ENCODE data around the gene LRRC7.

LRRC7 gene

DNA sequence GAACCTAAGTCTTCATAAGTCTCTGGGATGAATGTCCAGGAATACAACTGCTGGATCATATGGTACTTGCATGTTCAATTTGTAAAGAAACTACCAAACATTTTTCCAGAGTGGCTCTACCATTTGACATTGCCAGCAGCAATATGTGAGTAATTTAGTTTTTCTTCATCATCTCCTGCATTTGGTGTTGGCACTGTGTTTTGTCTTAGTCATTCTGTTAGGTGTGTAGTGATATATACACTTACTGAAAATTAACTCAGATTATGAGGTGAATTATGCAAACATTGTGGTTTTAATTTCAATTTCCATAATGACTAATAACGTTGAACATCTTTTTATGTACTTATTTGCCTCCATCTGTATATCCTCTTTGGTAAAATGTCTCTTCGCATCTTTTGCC is 499.0 kb downstream of the LRRC7 start:
- no peak for DNase-seq (ENCODE audit: low read depth)
- TF ChIP-seq, protein P1, sequence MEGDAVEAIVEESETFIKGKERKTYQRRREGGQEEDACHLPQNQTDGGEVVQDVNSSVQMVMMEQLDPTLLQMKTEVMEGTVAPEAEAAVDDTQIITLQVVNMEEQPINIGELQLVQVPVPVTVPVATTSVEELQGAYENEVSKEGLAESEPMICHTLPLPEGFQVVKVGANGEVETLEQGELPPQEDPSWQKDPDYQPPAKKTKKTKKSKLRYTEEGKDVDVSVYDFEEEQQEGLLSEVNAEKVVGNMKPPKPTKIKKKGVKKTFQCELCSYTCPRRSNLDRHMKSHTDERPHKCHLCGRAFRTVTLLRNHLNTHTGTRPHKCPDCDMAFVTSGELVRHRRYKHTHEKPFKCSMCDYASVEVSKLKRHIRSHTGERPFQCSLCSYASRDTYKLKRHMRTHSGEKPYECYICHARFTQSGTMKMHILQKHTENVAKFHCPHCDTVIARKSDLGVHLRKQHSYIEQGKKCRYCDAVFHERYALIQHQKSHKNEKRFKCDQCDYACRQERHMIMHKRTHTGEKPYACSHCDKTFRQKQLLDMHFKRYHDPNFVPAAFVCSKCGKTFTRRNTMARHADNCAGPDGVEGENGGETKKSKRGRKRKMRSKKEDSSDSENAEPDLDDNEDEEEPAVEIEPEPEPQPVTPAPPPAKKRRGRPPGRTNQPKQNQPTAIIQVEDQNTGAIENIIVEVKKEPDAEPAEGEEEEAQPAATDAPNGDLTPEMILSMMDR (IDR thresholded peaks at IDR 0.05; ENCODE audit: low read depth, low read length, missing control alignments): no peak
- in situ Hi-C loops (cut with HindIII; ENCODE audit: low sequenced_read_pairs): no loop called here
- H3K4me3 ChIP-seq (ENCODE audit: low read depth, low read length): no peak overlapping the region

DNA sequence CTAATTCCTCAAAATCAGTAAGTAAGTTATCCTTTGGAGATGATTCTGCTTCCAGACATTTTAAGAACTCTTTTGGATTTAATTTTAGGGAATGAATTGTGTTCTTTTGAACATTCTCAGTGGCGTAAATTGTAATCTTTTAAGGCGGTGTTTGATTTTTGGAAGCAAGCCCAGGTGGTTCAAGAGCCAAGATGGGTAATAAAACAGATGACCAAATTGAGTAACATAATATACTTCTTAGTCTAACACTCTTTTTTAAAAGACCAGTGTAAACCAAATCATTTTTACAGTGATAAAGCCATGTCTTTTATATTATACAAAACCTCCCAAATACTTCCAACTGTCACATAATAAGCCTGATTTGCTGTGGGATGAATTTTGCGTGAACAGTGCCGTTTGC is 503.9 kb downstream of the LRRC7 start:
- peak; percentile 56 for DNase-seq (ENCODE audit: low read depth)
- in situ Hi-C loops (cut with HindIII; ENCODE audit: low sequenced_read_pairs): no loop called here
- TF ChIP-seq, protein P1 (IDR thresholded peaks at IDR 0.05; ENCODE audit: low read depth, low read length, missing control alignments): no peak
- no peak overlapping the region for H3K4me3 ChIP-seq (ENCODE audit: low read depth, low read length)

DNA sequence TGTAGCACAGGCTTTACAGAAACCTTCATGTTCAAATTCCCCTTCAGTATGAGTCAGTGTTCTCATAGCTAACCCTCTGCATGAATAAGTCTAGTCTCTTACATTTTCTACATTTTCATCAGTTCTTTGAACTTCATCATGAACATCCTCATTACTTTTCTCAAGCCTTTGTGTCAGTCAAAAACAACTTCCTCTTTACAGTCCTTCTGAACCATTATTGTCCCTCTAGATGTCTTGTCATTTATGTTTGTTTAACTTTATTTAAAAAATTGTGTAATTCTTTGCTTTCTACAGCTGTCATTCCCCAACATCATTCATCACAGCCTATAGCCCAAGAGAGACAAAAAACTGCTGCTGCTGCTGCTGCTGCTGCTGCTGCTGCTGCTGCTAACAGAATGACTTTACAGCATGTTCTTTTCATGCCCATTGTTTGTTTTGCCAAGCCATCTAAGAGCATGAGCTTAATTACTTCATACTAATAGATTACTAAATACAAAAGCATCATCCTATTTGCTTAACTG is 504.6 kb downstream of the LRRC7 start:
- in situ Hi-C loops (cut with HindIII; ENCODE audit: low sequenced_read_pairs): no loop called here
- TF ChIP-seq, protein P1 (IDR thresholded peaks at IDR 0.05; ENCODE audit: low read depth, low read length, missing control alignments): no peak
- no peak overlapping the region for H3K4me3 ChIP-seq (ENCODE audit: low read depth, low read length)
- peak; percentile 23 for DNase-seq (ENCODE audit: low read depth)

DNA sequence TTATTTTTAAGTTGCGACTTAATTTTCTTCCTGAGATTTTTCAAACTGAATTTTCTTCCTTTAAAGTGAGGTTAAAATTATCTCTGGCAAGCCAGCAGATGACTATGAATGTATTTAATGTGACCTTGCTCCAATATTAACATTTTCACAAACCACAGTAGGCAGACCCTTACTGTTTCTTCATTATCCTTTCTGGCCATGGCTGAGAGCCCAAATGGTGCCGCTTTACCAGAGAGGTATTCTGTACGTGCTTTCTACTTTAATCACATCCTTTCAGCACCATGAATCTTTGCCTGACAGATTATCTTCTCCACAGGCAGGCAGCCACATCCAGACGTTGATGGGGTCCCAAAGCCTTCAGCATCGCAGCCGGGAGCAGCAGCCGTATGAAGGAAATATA is 508.0 kb downstream of the LRRC7 start:
- no peak overlapping the region for H3K4me3 ChIP-seq (ENCODE audit: low read depth, low read length)

DNA sequence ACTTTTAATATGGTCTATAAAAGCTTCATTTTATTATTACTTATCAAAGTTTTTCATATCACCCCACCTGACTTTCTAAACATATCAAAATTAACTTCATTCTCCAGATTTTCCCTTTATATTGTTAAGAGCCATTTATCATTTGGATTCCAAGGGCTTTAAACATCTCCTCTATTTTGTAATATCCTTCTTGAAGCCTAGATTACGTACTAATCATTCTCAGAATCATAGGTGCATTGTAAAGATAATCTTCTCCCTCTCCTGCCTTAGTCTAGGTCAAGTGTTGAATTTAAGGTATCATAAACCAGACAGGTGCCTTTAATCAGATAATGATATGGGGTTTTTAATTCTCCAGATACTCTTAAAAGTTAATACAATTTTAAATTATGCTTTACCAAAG is 509.3 kb downstream of the LRRC7 start:
- H3K4me3 ChIP-seq (ENCODE audit: low read depth, low read length): no peak overlapping the region
- TF ChIP-seq, protein P1 (IDR thresholded peaks at IDR 0.05; ENCODE audit: low read depth, low read length, missing control alignments): no peak

More for the DNA sequence above, 508.0 kb downstream of the LRRC7 start:
- in situ Hi-C loops (cut with HindIII; ENCODE audit: low sequenced_read_pairs): no loop called here
- TF ChIP-seq, protein P1 (IDR thresholded peaks at IDR 0.05; ENCODE audit: low read depth, low read length, missing control alignments): no peak
- peak; percentile 57 for DNase-seq (ENCODE audit: low read depth)

DNA sequence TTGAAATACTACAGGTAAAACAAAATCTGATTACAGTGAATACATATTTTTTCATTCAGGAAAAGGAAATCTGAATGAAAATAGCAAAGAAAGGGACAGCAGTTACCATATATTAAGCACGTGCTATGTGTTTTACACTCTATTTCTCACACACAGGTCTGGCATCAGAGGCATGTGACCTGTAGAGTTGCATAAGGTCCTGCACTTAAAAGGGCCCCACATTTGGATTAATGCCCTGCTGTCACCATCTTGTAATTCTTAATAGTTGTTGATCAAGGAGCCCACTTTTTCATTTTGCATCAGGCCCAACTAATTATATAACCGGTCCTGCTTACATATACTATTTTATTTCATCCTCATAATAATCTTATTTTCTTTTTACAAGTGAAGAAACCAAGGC is 511.8 kb downstream of the LRRC7 start:
- DNase-seq (ENCODE audit: low read depth): no peak
- in situ Hi-C loops (cut with HindIII; ENCODE audit: low sequenced_read_pairs): no loop called here
- H3K4me3 ChIP-seq (ENCODE audit: low read depth, low read length): no peak overlapping the region
- TF ChIP-seq, protein P1 (IDR thresholded peaks at IDR 0.05; ENCODE audit: low read depth, low read length, missing control alignments): no peak

More for the DNA sequence above, 509.3 kb downstream of the LRRC7 start:
- in situ Hi-C loops (cut with HindIII; ENCODE audit: low sequenced_read_pairs): no loop called here
- DNase-seq (ENCODE audit: low read depth): no peak

All from astrocyte of the cerebellum (primary cell).